Aorta (tissue), 5 donors: Measurements from ENCODE around the gene SH3BGRL3. TPM values are rescaled to one million over a fixed set of nuclear protein-coding genes. Genes with fewer than 3 reads are reported as not detected.

Experiments used
- ATAC-seq: fragments of 200-7000 bp; cut with Tn5 transposase; one replicate; pipeline ENCODE4 v1.9.1; 2022; ENCODE audit warnings: moderate library complexity; ENCODE audit not compliant: low FRiP score
- DNase-seq, 2 donors: peaks; one replicate each; pipeline ENCODE4 v3.0.0-alpha.2; 2020
- H3K27ac ChIP-seq, 2 donors: one replicate each; pipeline ENCODE4 v1.5.1; 2013; ENCODE audit warnings: low read length in 2 of 2, mild to moderate bottlenecking in 2 of 2, moderate library complexity in 2 of 2, control low read depth in 1 of 2, inconsistent platforms in 1 of 2, low read depth in 1 of 2
- H3K27me3 ChIP-seq, 2 donors: one replicate each; pipeline ENCODE4 v1.6.1; 2013; ENCODE audit warnings: control low read depth in 1 of 2, low read length in 1 of 2, mild to moderate bottlenecking in 1 of 2, moderate library complexity in 1 of 2; ENCODE audit not compliant: insufficient read depth in 2 of 2, control insufficient read depth in 1 of 2
- H3K36me3 ChIP-seq, 2 donors: one replicate each; pipeline ENCODE4 v1.6.1; 2013; ENCODE audit warnings: control low read depth in 1 of 2, low read length in 1 of 2, mild to moderate bottlenecking in 1 of 2; ENCODE audit not compliant: insufficient read depth in 2 of 2, control insufficient read depth in 1 of 2
- H3K4me1 ChIP-seq, 2 donors: one replicate each; pipeline ENCODE4 v1.6.1; 2013; ENCODE audit warnings: low read length in 2 of 2, control low read depth in 1 of 2, mild to moderate bottlenecking in 1 of 2, moderate library complexity in 1 of 2; ENCODE audit not compliant: insufficient read depth in 2 of 2, control insufficient read depth in 1 of 2
- H3K4me3 ChIP-seq, 2 donors: one replicate each; pipeline ENCODE4 v1.5.1; 2013; ENCODE audit warnings: low read length in 2 of 2, control low read depth in 1 of 2, mild to moderate bottlenecking in 1 of 2
- H3K9me3 ChIP-seq: one replicate; pipeline ENCODE4 v1.6.1; 2013; ENCODE audit warnings: mild to moderate bottlenecking, low read length; ENCODE audit not compliant: control insufficient read depth
- WGBS, 2 donors: extraction: QIAGEN DNeasy Blood & Tissue Kit; methylation state at CpG; one replicate each; pipeline ENCODE4 v1.1.7; 2013; 5-methylcytosine and 5-hydroxymethylcytosine counted together
- intact Hi-C, 2 donors: fragments of 100-400 bp; cut with DNase I; formaldehyde crosslinking; loops; one replicate each; pipeline versions ENCODE4 v1.14.2 to v1.15.0; 2022
- polyA plus RNA-seq, 2 donors: library from polyadenylated mRNA; stranded (reverse); fragments of 200-250 nt; gene quantifications; one replicate each; pipeline ENCODE4 v1.2.3, GENCODE V29; 2013
- total RNA-seq, 2 donors: library from RNA; stranded (reverse); fragmentation: NEBNext Ultra II Directional; extraction: Animal tissue kit (Norgen Biotek cat#: 25700); gene quantifications; one replicate each; pipeline ENCODE4 v1.2.1, GENCODE V29; 2021
- donor health status: healthy with polysubstance abuse.
- donor health status: Bipolar disorder and iron deficiency.
- donor health status: DM: no; HTN: no; CAD: no.
- donor health status: DM: no; HTN: no; CAD: no.
- donor health status: DM: yes; HTN: yes; CAD: no.

SH3BGRL3 gene
- total and polyA plus RNA-seq, 4 donors = 160 to 252 (median 226) TPM

DNA sequence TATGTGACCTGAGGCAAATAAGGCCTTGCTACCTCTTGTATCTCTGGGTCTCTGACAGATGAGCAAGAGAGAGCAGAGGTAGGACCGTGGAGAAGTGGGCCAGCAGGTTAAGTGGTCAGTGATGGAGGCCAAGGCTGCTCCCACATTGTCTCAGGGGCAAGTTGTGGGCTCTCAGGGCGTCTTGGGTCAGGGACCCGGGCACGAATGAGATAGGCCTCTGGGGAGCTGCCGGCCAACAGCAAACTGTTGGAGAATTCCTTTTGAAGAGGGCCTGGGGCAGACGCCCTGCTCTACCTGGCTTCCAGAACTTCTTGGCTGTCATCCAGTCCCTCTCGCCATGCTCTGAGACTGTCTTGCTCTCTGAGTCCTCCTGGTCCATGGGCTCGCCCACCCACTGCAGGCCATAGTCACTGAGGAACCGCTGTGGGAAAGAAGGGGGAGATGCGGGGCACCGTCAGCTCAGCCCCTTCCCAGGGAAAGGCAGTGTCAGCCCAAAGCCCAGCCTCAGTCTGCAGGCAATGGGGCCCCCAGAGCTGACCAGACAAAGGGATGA is 14.1 kb downstream of the SH3BGRL3 start:
- Histone ChIP-seq H3K27me3 (no peaks in the 10 kb centered on the region), H3K27ac (no peak overlapping the region), H3K4me1 (no peaks in the 10 kb centered on the region), H3K9me3 (no peaks in the 10 kb centered on the region), H3K36me3 (no peaks in the 10 kb centered on the region), H3K4me3 (no peak overlapping the region)
- 81 to 85% methylated on average over 11 of the region's 11 CpGs for WGBS, 2 donors
- intact Hi-C loops = no loop called here
- ATAC-seq (no peak), DNase-seq (no peak)

GRCh38 chr1:26295194-26296138 is 15.6 kb downstream of the SH3BGRL3 start:
- intact Hi-C loops = no loop called here
- 90 to 92% methylated on average over 22 of the region's 22 CpGs for WGBS, 2 donors
- Histone ChIP-seq H3K27me3 (no peaks in the 10 kb centered on the region), H3K36me3 (no peaks in the 10 kb centered on the region), H3K4me1 (no peaks in the 10 kb centered on the region), H3K27ac (no peak overlapping the region), H3K4me3 (no peak overlapping the region), H3K9me3 (no peaks in the 10 kb centered on the region)
- DNase-seq (no peak), ATAC-seq (no peak)

- H3K4me1 ChIP-seq = no peaks in the 10 kb centered on the region
- intact Hi-C loops = no loop called here
- DNase-seq = no peak
- no peaks in the 10 kb centered on the region for H3K9me3 ChIP-seq
- H3K4me3 ChIP-seq = no peak overlapping the region
- H3K27ac ChIP-seq = no peak overlapping the region
- no peak for ATAC-seq
- H3K36me3 ChIP-seq = no peaks in the 10 kb centered on the region
- 88 to 92% methylated on average over 16 of the region's 16 CpGs for WGBS, 2 donors
- H3K27me3 ChIP-seq = no peaks in the 10 kb centered on the region
These were observed 16.6 kb downstream of the SH3BGRL3 start for GRCh38 chr1:26296340-26297056.

- Histone ChIP-seq H3K4me3 (no peak overlapping the region), H3K4me1 (no peaks in the 10 kb centered on the region), H3K27ac (no peak overlapping the region), H3K27me3 (no peaks in the 10 kb centered on the region), H3K36me3 (no peaks in the 10 kb centered on the region), H3K9me3 (no peaks in the 10 kb centered on the region)
- DNase-seq (no peak), ATAC-seq (no peak)
- 91 to 92% methylated on average over 12 of the region's 12 CpGs for WGBS, 2 donors
- intact Hi-C loops = no loop called here
These were observed 17.3 kb downstream of the SH3BGRL3 start for GRCh38 chr1:26297057-26297790.

DNA sequence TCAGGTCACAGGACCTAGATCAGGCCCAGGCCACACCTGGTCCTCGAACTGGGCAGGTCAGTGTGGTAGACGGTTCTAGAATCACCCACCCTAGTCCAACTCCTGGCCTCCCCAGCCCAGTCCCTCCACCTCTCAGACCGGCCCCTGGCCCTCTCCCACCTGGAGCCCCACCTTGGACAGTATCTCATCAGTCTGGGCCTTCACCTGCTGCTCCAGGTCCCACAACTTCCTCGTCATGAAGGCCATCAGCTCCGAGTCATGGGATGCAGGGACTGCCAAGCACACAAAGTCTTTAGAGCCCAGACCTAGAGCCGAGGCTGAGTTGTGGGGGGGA is 17.9 kb downstream of the SH3BGRL3 start:
- no peak for DNase-seq
- H3K36me3 ChIP-seq = no peaks in the 10 kb centered on the region
- no peaks in the 10 kb centered on the region for H3K9me3 ChIP-seq
- no peaks in the 10 kb centered on the region for H3K27me3 ChIP-seq
- H3K4me3 ChIP-seq = no peak overlapping the region
- H3K4me1 ChIP-seq = no peaks in the 10 kb centered on the region
- no peak overlapping the region for H3K27ac ChIP-seq
- intact Hi-C loops = no loop called here
- WGBS, 2 donors = 75 to 80% methylated on average over 6 of the region's 6 CpGs
- ATAC-seq = no peak

- Histone ChIP-seq H3K27me3 (no peaks in the 10 kb centered on the region), H3K36me3 (no peaks in the 10 kb centered on the region), H3K9me3 (no peaks in the 10 kb centered on the region), H3K4me3 (no peak overlapping the region), H3K27ac (no peak overlapping the region), H3K4me1 (no peaks in the 10 kb centered on the region)
- 84 to 89% methylated on average over 11 of the region's 11 CpGs for WGBS, 2 donors
- ATAC-seq (no peak), DNase-seq (no peak)
- intact Hi-C loops = no loop called here
These were observed 20.8 kb downstream of the SH3BGRL3 start for GRCh38 chr1:26300578-26301275.

- Histone ChIP-seq H3K27ac (no peak overlapping the region), H3K9me3 (no peaks in the 10 kb centered on the region), H3K4me1 (no peaks in the 10 kb centered on the region), H3K4me3 (no peak overlapping the region), H3K27me3 (no peaks in the 10 kb centered on the region), H3K36me3 (no peaks in the 10 kb centered on the region)
- WGBS, 2 donors = 63 to 69% methylated on average over 8 of the region's 8 CpGs
- DNase-seq (no peak), ATAC-seq (no peak)
- intact Hi-C loops = no loop called here
These were observed 23.0 kb downstream of the SH3BGRL3 start for GRCh38 chr1:26302733-26303405.
